Omental fat pad (tissue), 4 donors: ENCODE data around the gene ENOPH1. TPM values are rescaled to one million over a fixed set of nuclear protein-coding genes. Genes with fewer than 3 reads are reported as not detected.
"Not testable (repeated sequence)": the region's sequence is repeated elsewhere in the genome, so short reads cannot be mapped to it uniquely, and the experiment has no call there.

Experiments
- ATAC-seq: fragments of 150-250 bp; one replicate; pipeline ENCODE4 v1.9.1; 2016; ENCODE audit warnings: mild to moderate bottlenecking, moderate library complexity; ENCODE audit not compliant: low FRiP score
- DNase-seq: peaks from one replicate; pipeline ENCODE4 v3.0.0-alpha.2; 2019; ENCODE audit warnings: low spot score
- CTCF ChIP-seq, 3 donors: fragments of 450-650 bp; IDR thresholded peaks; one replicate each; pipeline ENCODE4 v1.5.1; 2016 to 2017; ENCODE audit warnings: antibody characterized with exemption in 3 of 3, mild to moderate bottlenecking in 3 of 3, moderate library complexity in 2 of 3
- total RNA-seq, 4 donors: library from RNA; depleted of rRNA; stranded (reverse); fragments of >200 nt; gene quantifications; one replicate each; pipeline ENCODE4 v1.1.0, GENCODE V29; 2016

ENOPH1 gene
- total RNA-seq, 4 donors from 2014 or later, result 16.9 to 24.0 (median 20.4) TPM

GRCh38 chr4:82463221-82463620 is 32.8 kb downstream of the ENOPH1 start:
- no peak for ATAC-seq

DNA sequence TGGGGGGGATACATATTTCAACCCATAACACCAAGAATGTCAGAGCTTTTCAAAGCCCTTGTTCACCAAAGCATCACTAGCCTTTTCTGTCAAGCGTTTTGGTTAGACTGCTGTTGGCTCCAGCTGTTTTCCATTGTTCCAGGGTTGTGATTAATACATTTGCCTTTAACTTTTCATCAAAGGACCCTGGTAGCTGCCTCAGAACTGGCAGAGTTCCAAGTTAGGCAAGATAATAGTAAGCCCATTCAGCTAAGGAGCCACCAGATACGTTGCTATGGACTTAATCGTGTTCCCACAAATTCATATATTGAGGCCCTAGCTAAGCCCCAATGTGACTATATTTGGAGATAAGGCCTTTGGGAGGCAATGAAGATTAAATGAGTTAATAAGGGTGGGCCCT is 37.1 kb downstream of the ENOPH1 start:
- ATAC-seq (no peak), DNase-seq (no peak)
- TF ChIP-seq CTCF (IDR thresholded peaks at IDR 0.05), result no peak

More at GRCh38 chr4:82463221-82463620, 32.8 kb downstream of the ENOPH1 start:
- TF ChIP-seq CTCF (IDR thresholded peaks at IDR 0.05), result no peak
- DNase-seq, result no peak

DNA sequence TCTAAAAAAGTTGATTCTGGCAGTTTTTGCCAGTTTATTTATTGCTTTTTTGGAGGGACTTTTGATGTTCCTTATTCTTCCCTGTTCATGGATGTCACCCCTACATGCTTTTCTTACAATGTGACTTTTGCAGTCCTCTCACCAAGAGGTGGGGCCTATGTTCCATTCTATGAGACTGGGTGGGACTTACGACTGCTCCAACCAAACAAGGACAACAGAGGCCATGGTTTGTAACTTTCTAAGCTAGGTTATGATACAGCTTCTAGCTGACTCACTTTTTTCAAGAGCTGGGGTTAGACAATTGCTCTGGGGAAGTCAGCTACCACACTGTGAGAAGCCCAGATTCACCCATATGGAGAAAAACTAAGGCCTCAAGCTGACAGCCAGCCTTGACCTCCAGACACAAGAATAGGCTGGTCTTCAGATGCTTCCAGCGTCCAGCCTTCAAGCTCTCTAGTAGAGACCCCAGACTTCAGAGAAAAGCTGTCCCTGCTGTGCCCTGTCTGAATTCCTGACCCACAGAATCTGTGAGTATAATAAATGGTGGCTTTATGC is 39.5 kb downstream of the ENOPH1 start:
- ATAC-seq, result no peak
- DNase-seq, result no peak
- TF ChIP-seq CTCF (IDR thresholded peaks at IDR 0.05), result no peak

GRCh38 chr4:82473080-82473479 is 42.7 kb downstream of the ENOPH1 start:
- DNase-seq, ATAC-seq: not testable (repeated sequence)

- ATAC-seq, result no peak
- no peak for DNase-seq
- no peak for TF ChIP-seq CTCF (IDR thresholded peaks at IDR 0.05)
These were observed 43.3 kb downstream of the ENOPH1 start for GRCh38 chr4:82473621-82474164.

GRCh38 chr4:82475931-82476330 is 45.5 kb downstream of the ENOPH1 start:
- not testable (repeated sequence) for DNase-seq, ATAC-seq

- ATAC-seq, DNase-seq: not testable (repeated sequence)
These were observed 47.1 kb downstream of the ENOPH1 start for GRCh38 chr4:82477469-82477868.

GRCh38 chr4:82479562-82479961 is 49.2 kb downstream of the ENOPH1 start:
- DNase-seq, result no peak
- no peak for ATAC-seq
- no peak for TF ChIP-seq CTCF (IDR thresholded peaks at IDR 0.05)
